ENCODE data around the gene FBN2. TPM values are rescaled to one million over a fixed set of nuclear protein-coding genes. Genes with fewer than 3 reads are reported as not detected.

The FBN2 gene
- total and polyA plus RNA-seq, 12 donors: 2.2 to 237 (median 21.6) TPM

GRCh38 chr5:128220841-128221240 lies 317.2 kb downstream of the FBN2 start:
- no peaks in the 10 kb centered on the region for H3K4me1 ChIP-seq (replicated peaks in 1 of 2)
- H3K27me3 ChIP-seq: no peaks in the 10 kb centered on the region
- no peak overlapping the region for H3K4me3 ChIP-seq
- WGBS, 4 donors: 82 to 95% (median 92%) methylated on average over 2 of the region's 2 CpGs
- no peak for DNase-seq
- H3K36me3 ChIP-seq (replicated peaks in 1 of 2): no peaks in the 10 kb centered on the region
- H3K27ac ChIP-seq: no peak overlapping the region
- H3K9me3 ChIP-seq (replicated peaks in 1 of 3): no peaks in the 10 kb centered on the region
- intact Hi-C loops (cut with DNase I): loop anchor here in 1 of 2 donors (5.0 kb wide), 1 partner anchor 451 kb away; no protein-coding TSS in a partner anchor
- TF ChIP-seq POLR2A (IDR thresholded peaks at IDR 0.05) (no peak), CTCF (IDR thresholded peaks at IDR 0.05) (no peak)

GRCh38 chr5:128216860-128217531 lies 321.0 kb downstream of the FBN2 start:
- Histone ChIP-seq H3K27me3 (no peaks in the 10 kb centered on the region), H3K9me3 (replicated peaks in 1 of 3) (no peaks in the 10 kb centered on the region), H3K36me3 (replicated peaks in 1 of 2) (no peaks in the 10 kb centered on the region), H3K4me3 (no peak overlapping the region), H3K27ac (no peak overlapping the region), H3K4me1 (replicated peaks in 1 of 2) (no peaks in the 10 kb centered on the region)
- 71 to 78% (median 77%) methylated on average over 10 to 15 of the region's 15 CpGs for WGBS, 4 donors
- intact Hi-C loops (cut with DNase I): loop anchor here (5.0 to 10.0 kb wide), 2 partner anchors 458 to 630 kb away; no protein-coding TSS in a partner anchor
- DNase-seq: peak in 2 of 7 donors; percentile 24 to 25
- no peak for TF ChIP-seq CTCF (IDR thresholded peaks at IDR 0.05)
- TF ChIP-seq POLR2A (IDR thresholded peaks at IDR 0.05): no peak

GRCh38 chr5:128216285-128216684 lies 321.8 kb downstream of the FBN2 start:
- TF ChIP-seq POLR2A (IDR thresholded peaks at IDR 0.05) (no peak), CTCF (IDR thresholded peaks at IDR 0.05) (no peak)
- 83 to 93% (median 91%) methylated on average over 6 to 7 of the region's 7 CpGs for WGBS, 4 donors
- Histone ChIP-seq H3K4me1 (replicated peaks in 1 of 2) (no peaks in the 10 kb centered on the region), H3K27me3 (no peaks in the 10 kb centered on the region), H3K36me3 (replicated peaks in 1 of 2) (no peaks in the 10 kb centered on the region), H3K9me3 (replicated peaks in 1 of 3) (no peaks in the 10 kb centered on the region), H3K27ac (no peak overlapping the region), H3K4me3 (no peak overlapping the region)
- intact Hi-C loops (cut with DNase I): loop anchor here (5.0 to 10.0 kb wide), 2 partner anchors 459 to 631 kb away; no protein-coding TSS in a partner anchor
- DNase-seq: no peak

GRCh38 chr5:128213833-128214232 lies 324.2 kb downstream of the FBN2 start:
- no peaks in the 10 kb centered on the region for H3K9me3 ChIP-seq (replicated peaks in 1 of 3)
- H3K27me3 ChIP-seq: no peaks in the 10 kb centered on the region
- intact Hi-C loops (cut with DNase I): loop anchor here (5.0 to 10.0 kb wide), 2 partner anchors 283 to 461 kb away; no protein-coding TSS in a partner anchor
- H3K27ac ChIP-seq: no peak overlapping the region
- no peaks in the 10 kb centered on the region for H3K4me1 ChIP-seq (replicated peaks in 1 of 2)
- no peak for DNase-seq
- no peak overlapping the region for H3K4me3 ChIP-seq
- TF ChIP-seq CTCF (IDR thresholded peaks at IDR 0.05): no peak
- TF ChIP-seq POLR2A (IDR thresholded peaks at IDR 0.05): no peak
- WGBS, 4 donors: 68 to 74% (median 72%) methylated on average over 5 of the region's 5 CpGs
- H3K36me3 ChIP-seq (replicated peaks in 1 of 2): no peaks in the 10 kb centered on the region
